ENCODE results near the gene UQCRQ. TPM values are rescaled to one million over a fixed set of nuclear protein-coding genes. Genes with fewer than 3 reads are reported as not detected.
"Not testable (repeated sequence)": the region's sequence is repeated elsewhere in the genome, so short reads cannot be mapped to it uniquely, and the experiment has no call there.

UQCRQ gene
- polyA plus RNA-seq, 4 donors, result 193 to 247 (median 222) TPM

- no peak for DNase-seq (ENCODE audit: low read depth in 4 of 4, low spot score in 3 of 4)
These were observed 35.2 kb upstream of the UQCRQ start for GRCh38 chr5:132831095-132831860.

GRCh38 chr5:132832612-132833011 lies 33.8 kb upstream of the UQCRQ start:
- no peak for DNase-seq (ENCODE audit: low read depth in 4 of 4, low spot score in 3 of 4)

DNA sequence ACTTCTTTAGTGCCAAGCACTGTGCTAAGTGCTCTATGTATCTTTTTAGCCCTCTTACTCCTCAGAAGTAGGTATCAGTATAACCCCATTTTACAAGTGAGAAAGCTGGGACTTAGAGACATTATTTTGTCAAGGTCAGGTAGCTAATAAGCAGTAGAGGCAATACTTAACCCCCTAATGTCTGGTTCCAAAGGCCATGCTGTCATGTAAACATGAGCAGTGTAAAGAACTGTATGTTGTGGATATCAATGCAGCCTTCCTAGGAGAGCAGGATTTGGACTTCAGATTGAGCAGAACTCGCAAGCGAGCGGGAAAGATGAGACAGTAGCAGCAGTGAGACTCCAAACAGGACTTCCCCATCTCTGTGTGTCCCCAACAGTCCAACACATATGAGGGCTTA lies 32.4 kb upstream of the UQCRQ start:
- DNase-seq (ENCODE audit: low read depth in 4 of 4, low spot score in 3 of 4), result no peak

DNA sequence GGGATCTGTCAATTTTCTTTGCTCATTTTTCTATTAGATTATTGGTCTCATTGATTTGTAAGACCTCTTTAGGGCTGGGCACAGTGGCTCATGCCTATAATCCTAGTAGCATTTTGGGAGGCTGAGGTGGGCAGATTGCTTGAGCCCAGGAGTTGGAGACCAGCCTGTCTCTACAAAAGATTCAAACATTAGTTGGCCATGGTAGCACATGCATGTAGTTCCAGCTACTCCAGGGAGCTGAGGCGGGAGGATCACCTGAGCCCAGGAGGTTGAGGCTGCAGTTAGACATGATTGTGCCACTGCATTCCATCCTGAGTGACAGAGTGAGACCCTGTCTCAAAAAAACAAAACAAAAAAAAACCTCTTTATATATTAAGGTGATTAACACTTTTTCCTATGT lies 29.6 kb upstream of the UQCRQ start:
- no peak for DNase-seq (ENCODE audit: low read depth in 4 of 4, low spot score in 3 of 4)

DNA sequence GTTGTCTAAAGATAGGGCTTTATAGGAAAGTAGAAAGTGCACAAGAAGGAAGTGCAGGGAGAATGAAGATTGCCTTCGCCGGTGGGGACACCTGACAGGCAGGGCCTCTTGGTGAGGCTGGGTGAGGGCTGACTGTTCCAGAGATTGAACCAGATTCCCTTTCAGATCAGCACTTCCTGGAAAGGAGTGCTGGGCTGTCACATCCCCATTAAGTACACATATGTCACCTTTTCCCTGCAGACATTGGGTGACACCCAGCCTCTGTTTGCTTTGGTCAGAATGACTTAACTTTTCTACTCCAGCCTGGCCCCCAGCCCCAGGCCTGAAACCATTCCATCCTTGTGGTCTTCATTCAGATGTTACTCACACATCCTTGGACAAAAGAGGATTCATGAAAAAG lies 28.6 kb upstream of the UQCRQ start:
- DNase-seq (ENCODE audit: low read depth in 4 of 4, low spot score in 3 of 4), result no peak

DNA sequence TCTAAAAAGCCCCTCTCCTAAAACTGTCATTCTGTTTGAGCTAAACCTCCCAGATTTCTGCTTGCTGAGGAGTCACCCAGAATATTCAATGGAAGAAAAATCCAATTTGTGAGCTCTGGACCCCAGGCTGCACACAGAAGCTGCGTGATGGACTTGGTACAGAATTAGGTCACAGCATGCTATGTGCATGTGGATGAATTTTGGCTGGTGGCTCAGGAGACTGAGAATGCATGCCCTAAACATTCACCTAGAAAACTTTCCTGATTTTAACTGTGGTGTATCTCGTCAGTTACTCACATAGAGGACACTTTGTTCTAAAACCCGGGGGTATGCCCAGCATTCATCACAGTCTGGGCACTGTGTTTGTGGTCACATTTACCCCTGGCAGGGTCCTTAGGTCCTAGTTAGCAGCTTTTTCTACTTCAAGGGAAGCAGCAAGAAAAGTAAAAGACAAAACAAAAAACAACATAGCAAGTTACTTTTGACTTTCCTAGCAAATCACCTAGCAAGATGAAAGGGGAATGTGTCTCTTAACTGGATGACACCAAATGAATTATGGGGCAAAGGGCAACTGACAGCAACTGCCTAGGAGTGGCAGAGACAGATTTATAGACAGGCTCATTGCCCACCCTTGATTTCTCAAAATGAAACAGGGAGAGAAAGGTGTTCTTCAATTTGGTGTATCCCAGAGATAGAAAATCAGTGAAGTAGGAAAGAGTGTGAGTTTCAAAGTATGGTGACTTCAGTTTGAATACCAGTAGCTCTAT lies 27.7 kb upstream of the UQCRQ start:
- no peak for DNase-seq (ENCODE audit: low read depth in 4 of 4, low spot score in 3 of 4)

DNA sequence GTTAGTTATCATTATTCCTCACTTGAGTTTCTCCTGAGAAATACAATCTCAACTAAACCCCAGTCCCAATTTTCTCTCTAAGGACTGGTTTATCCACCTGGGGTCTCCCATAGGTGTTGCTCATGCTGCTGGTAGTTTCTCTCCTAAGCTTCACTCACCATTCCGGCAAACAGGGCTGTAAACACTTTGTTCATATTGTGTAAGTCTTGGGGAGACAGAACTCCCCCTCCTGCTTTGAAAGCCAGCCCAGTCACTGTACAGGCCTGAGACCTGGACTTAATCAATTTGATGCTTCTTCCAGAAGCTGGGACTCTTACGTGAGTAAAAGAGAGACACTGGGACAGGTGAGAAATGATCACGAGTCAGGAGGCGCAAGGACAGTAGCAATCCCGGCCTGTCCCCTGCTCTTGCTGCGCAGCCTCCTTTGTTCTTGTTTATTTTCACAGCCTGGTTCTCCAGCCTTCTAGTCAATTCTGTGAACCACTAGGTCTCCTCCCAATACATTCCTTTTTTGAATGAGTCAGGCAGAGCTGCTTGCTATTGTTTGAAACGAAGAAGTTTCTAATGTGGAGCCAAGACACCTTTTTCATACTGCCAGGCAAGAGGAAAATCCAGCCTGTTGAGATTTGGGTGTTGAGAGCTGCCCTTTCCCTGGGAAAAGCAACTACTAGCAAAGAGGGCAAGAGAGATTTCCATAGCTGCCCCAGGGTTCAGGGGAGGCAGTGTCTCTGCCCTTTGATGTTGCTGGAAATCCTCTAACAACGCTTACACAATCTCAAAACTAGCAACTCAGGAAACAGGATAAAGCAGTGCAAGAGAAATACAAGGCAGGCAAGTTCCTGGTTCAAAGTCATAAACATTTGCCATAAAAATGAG lies 26.8 kb upstream of the UQCRQ start:
- no peak for DNase-seq (ENCODE audit: low read depth in 4 of 4, low spot score in 3 of 4)

- DNase-seq (ENCODE audit: low read depth in 4 of 4, low spot score in 3 of 4), result no peak
These were observed 26.1 kb upstream of the UQCRQ start for GRCh38 chr5:132840313-132840712.

DNA sequence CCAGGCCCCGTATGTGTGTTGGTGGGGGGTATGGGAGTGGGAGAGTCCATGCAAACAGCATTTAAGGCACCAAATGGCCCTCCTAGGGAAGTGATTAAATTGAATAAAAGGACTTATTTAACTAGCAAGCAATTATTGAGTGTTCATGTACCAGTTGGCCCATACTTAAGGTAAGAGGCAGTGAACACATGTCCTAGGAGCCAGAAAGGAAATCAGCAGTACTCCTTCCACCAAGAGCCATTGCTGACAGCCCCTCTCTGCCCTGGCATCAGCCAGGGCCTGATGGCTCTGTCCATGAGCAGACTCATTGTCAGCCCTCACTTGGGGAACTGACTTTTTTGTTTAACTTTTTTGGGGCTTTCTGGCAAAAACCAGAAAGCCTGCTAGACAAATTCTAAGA lies 25.5 kb upstream of the UQCRQ start:
- DNase-seq (ENCODE audit: low read depth in 4 of 4, low spot score in 3 of 4), result no peak

DNA sequence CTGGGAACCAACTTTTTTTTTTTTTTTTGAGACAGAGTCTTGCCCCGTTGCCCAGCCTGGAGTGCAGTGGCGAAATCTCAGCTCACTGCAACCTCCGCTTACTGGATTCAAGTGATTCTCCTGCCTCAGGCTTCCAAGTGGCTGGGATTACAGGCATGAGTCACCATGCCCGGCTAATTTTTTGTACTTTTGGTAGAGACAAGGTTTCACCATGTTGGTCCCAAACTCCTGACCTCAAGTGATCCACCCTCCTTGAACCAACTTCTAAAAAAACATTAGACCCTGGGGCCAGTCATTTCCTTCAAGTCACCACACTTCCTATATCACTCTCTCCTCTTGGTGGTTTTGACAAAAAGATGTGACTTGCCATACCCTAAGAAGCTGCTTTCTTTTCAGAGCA lies 25.1 kb upstream of the UQCRQ start:
- DNase-seq (ENCODE audit: low read depth in 4 of 4, low spot score in 3 of 4), result no peak

DNA sequence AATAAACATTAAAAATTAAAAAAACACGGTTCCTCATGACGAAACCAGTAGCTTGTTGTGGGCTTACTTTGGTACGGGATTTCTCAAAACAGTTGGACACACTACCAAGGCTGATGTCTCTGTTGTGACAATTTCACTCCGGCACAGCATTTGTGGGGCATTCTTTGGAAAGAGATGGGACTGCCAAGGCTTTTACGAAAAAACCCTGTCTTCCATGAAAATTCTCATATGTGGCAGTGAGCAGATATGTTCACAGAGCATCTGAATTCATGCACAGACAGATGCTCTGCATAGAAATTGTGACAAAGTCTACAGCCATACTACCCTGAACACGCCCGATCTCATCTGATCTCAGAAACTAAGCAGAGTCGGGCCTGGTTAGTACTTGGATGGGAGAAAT lies 18.2 kb upstream of the UQCRQ start:
- DNase-seq (ENCODE audit: low read depth in 4 of 4, low spot score in 3 of 4), result no peak

DNA sequence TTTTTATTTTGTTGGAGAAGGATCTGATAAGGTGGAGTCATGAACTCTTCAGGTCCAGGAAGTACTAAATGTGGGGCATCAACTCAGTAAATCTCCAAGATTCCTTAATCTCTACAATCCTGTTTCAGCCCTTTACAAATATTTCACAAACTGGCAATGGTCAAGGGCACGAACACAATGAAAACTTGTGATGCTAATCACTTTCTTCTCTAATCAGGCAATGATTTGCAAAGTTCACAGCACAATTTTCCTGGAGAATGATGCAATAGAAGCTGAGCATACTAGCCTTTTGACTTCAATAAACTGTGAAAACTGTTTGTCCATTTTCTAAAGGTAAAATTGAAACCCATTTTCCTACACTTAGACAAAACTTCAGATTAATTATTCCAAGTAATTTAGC lies 17.1 kb upstream of the UQCRQ start:
- no peak for DNase-seq (ENCODE audit: low read depth in 4 of 4, low spot score in 3 of 4)

GRCh38 chr5:132850066-132850465 lies 16.4 kb upstream of the UQCRQ start:
- DNase-seq (ENCODE audit: low read depth in 4 of 4, low spot score in 3 of 4), result no peak

- no peak for DNase-seq (ENCODE audit: low read depth in 4 of 4, low spot score in 3 of 4)
These were observed 13.1 kb upstream of the UQCRQ start for GRCh38 chr5:132853323-132853722.

DNA sequence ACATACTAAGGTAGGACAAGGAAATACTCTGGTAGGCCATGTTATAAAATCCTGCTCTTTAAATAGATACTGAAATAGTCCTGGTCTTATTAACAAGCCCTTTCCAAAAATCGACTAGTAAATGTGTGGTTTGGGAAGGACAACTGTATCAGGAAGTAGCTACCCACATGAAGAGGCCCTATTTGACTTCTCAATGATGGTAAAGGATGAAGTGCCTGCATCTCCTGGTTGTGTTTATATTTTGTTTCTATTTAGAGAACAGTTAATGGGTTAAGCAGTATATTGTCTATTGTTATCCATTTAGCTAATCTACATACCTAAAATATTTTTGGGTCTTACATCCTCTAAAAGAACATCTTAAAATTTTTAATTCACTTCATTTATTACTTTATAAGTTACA lies 12.7 kb upstream of the UQCRQ start:
- DNase-seq (ENCODE audit: low read depth in 4 of 4, low spot score in 3 of 4), result no peak

DNA sequence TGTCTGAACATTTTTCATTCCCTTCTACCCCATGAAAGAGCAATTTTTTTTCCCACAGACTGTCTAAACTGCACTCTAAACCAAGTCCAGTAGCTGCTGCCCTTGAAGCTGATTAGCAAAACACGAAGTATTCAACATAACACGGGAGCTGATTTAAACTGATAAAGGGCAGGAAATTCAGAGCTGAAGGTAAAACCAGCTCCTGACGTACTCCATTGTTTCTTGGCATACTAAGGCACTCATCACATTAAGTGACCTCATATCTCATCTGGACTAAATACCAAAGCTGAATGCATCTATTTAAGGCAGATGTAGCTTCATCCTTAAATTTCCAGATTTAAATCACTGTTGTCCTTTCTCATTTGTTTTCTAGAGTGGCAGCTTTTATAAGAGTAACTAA lies 12.1 kb upstream of the UQCRQ start:
- DNase-seq (ENCODE audit: low read depth in 4 of 4, low spot score in 3 of 4), result no peak

GRCh38 chr5:132854992-132855391 lies 11.4 kb upstream of the UQCRQ start:
- not testable (repeated sequence) for DNase-seq (ENCODE audit: low read depth in 4 of 4, low spot score in 3 of 4)

- DNase-seq (ENCODE audit: low read depth in 4 of 4, low spot score in 3 of 4), result no peak
These were observed 10.4 kb upstream of the UQCRQ start for GRCh38 chr5:132856011-132856410.

DNA sequence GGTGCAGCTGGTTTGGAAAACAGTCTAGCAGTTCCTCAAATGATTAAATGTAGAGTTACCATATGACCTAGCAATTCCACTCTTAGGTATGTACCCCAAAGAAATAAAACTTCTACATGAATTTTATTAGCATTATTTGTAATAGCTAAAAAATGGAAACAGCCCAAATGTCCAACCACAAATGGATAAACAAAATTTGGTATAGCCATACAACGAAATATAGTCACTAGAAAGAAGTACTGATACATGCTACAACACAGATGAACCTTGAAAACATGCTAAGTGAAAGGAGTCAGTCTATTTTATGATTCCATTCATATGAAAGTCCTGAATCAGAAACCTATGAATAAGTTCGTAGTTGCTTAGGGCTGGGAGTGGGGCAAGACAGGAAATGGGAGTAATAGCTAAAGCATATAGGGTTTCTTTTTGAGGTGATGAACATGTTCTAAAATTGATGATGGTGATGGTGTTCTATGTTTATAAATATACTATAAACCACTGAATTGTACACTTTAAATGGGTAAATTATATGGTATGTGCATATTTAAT lies 6.5 kb upstream of the UQCRQ start:
- DNase-seq (ENCODE audit: low read depth in 4 of 4, low spot score in 3 of 4), result no peak

DNA sequence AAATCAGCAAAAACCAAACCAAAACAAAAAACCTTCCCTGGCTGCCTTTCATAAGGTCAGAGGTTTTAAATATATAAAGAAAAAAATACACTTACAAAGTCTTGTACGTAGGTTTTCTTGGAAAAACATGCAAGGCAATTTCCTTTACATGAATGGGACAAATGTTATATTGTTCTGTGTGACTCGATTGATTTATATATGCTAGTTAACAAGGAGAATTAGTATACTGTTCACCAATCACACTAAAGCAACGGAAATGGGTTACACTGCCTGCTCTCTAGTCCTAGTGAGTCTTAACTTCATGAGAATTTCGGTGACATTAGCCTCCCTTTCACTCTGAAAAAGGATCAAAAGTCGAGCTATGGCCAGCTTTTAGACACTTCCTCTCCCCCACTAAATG lies 5.7 kb upstream of the UQCRQ start:
- DNase-seq (ENCODE audit: low read depth in 4 of 4, low spot score in 3 of 4), result no peak

Data from right renal pelvis (tissue), 4 donors.